Esophagus (tissue), 2 donors: Measurements from ENCODE around the gene LRPAP1. TPM values are rescaled to one million over a fixed set of nuclear protein-coding genes. Genes with fewer than 3 reads are reported as not detected.

Experiments
- H3K27ac ChIP-seq, 2 donors: one replicate each; pipeline ENCODE4 v1.5.1; 2013; ENCODE audit warnings: low read depth in 2 of 2, mild to moderate bottlenecking in 2 of 2, inconsistent platforms in 1 of 2, low read length in 1 of 2, moderate library complexity in 1 of 2
- H3K27me3 ChIP-seq, 2 donors: one replicate each; pipeline ENCODE4 v1.6.1; 2013; ENCODE audit warnings: low read length in 2 of 2, control low read depth in 1 of 2, mild to moderate bottlenecking in 1 of 2; ENCODE audit not compliant: insufficient read depth in 2 of 2, control insufficient read depth in 1 of 2
- H3K36me3 ChIP-seq, 2 donors: one replicate each; pipeline ENCODE4 v1.6.1; 2013; ENCODE audit warnings: low read length in 1 of 2; ENCODE audit not compliant: control insufficient read depth in 2 of 2, insufficient read depth in 2 of 2
- H3K4me1 ChIP-seq, 2 donors: one replicate each; pipeline ENCODE4 v1.6.1; 2013; ENCODE audit warnings: low read length in 1 of 2; ENCODE audit not compliant: control insufficient read depth in 2 of 2, insufficient read depth in 2 of 2
- H3K4me3 ChIP-seq, 2 donors: one replicate each; pipeline ENCODE4 v1.5.1; 2013; ENCODE audit warnings: low read length in 2 of 2, mild to moderate bottlenecking in 2 of 2, low read depth in 1 of 2, moderate library complexity in 1 of 2
- H3K9me3 ChIP-seq, 2 donors: one replicate each; pipeline ENCODE4 v1.6.1; 2013; ENCODE audit warnings: mild to moderate bottlenecking in 2 of 2, low read depth in 1 of 2, low read length in 1 of 2, moderate library complexity in 1 of 2; ENCODE audit not compliant: control insufficient read depth in 2 of 2, insufficient read depth in 1 of 2
- WGBS, 2 donors: extraction: QIAGEN DNeasy Blood & Tissue Kit; methylation state at CpG; one replicate each; pipeline ENCODE4 v1.1.7; 2013; 5-methylcytosine and 5-hydroxymethylcytosine counted together
- polyA plus RNA-seq, 2 donors: library from polyadenylated mRNA; stranded (reverse); fragments of 200-250 nt; gene quantifications; one replicate each; pipeline ENCODE4 v1.2.3, GENCODE V29; 2013
- donor health status: healthy with polysubstance abuse.
- donor health status: Bipolar disorder and iron deficiency.

LRPAP1 gene
- polyA plus RNA-seq, 2 donors, result 18.0 to 87.0 TPM

GRCh38 chr4:3510481-3510880 is 21.7 kb downstream of the LRPAP1 start:
- H3K4me3 ChIP-seq, result no peak overlapping the region
- peaks cover 14 to 63% of the 10 kb centered on the region in 2 donors for H3K36me3 ChIP-seq
- H3K27ac ChIP-seq, result no peak overlapping the region
- no peaks in the 10 kb centered on the region for H3K27me3 ChIP-seq
- no peaks in the 10 kb centered on the region for H3K9me3 ChIP-seq
- 93 to 96% methylated on average over 16 of the region's 16 CpGs for WGBS, 2 donors
- no peaks in the 10 kb centered on the region for H3K4me1 ChIP-seq

DNA sequence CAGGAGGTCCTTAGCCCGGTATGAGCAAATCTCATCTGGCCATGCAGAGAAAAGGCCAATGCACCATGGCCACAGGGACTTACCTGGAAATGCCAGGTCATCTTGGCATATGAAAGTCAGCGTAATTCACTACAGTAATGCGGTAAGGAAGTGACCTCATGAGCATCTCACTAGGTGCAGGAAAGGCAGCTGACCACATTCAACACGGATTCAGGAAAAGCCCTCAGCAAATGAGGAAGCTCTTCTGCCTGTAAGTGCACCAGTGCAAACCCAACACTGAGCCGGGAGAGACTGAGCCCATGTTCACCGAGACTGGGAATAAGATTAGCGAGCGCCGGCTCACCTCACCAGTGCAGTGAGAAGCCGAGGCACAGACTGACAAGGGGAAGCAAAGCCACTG is 23.7 kb downstream of the LRPAP1 start:
- no peaks in the 10 kb centered on the region for H3K4me1 ChIP-seq
- WGBS, 2 donors, result 83 to 87% methylated on average over 10 of the region's 10 CpGs
- peaks cover 9 to 52% of the 10 kb centered on the region in 2 donors for H3K36me3 ChIP-seq
- no peak overlapping the region for H3K27ac ChIP-seq
- no peaks in the 10 kb centered on the region for H3K27me3 ChIP-seq
- H3K9me3 ChIP-seq, result no peaks in the 10 kb centered on the region
- H3K4me3 ChIP-seq, result no peak overlapping the region

GRCh38 chr4:3505231-3505630 is 27.0 kb downstream of the LRPAP1 start:
- no peaks in the 10 kb centered on the region for H3K4me1 ChIP-seq

GRCh38 chr4:3502941-3503936 is 29.0 kb downstream of the LRPAP1 start:
- Histone ChIP-seq H3K27me3 (no peaks in the 10 kb centered on the region), H3K4me3 (no peak overlapping the region), H3K9me3 (no peaks in the 10 kb centered on the region), H3K4me1 (no peaks in the 10 kb centered on the region), H3K36me3 (peaks cover 3 to 34% of the 10 kb centered on the region in 2 donors), H3K27ac (no peak overlapping the region)
- 83 to 86% methylated on average over 39 of the region's 39 CpGs for WGBS, 2 donors

More at GRCh38 chr4:3505231-3505630, 27.0 kb downstream of the LRPAP1 start:
- no peak overlapping the region for H3K4me3 ChIP-seq
- H3K27ac ChIP-seq, result no peak overlapping the region
- H3K27me3 ChIP-seq, result no peaks in the 10 kb centered on the region
- WGBS, 2 donors, result 91 to 97% methylated on average over 16 of the region's 16 CpGs
- no peaks in the 10 kb centered on the region for H3K9me3 ChIP-seq
- H3K36me3 ChIP-seq, result peaks cover 2 to 44% of the 10 kb centered on the region in 2 donors

GRCh38 chr4:3501825-3502425 is 30.3 kb downstream of the LRPAP1 start:
- Histone ChIP-seq H3K36me3 (peaks cover 3 to 33% of the 10 kb centered on the region in 2 donors), H3K27me3 (no peaks in the 10 kb centered on the region), H3K4me1 (no peaks in the 10 kb centered on the region), H3K4me3 (no peak overlapping the region), H3K9me3 (no peaks in the 10 kb centered on the region), H3K27ac (no peak overlapping the region)
- 86 to 87% methylated on average over 19 of the region's 19 CpGs for WGBS, 2 donors

DNA sequence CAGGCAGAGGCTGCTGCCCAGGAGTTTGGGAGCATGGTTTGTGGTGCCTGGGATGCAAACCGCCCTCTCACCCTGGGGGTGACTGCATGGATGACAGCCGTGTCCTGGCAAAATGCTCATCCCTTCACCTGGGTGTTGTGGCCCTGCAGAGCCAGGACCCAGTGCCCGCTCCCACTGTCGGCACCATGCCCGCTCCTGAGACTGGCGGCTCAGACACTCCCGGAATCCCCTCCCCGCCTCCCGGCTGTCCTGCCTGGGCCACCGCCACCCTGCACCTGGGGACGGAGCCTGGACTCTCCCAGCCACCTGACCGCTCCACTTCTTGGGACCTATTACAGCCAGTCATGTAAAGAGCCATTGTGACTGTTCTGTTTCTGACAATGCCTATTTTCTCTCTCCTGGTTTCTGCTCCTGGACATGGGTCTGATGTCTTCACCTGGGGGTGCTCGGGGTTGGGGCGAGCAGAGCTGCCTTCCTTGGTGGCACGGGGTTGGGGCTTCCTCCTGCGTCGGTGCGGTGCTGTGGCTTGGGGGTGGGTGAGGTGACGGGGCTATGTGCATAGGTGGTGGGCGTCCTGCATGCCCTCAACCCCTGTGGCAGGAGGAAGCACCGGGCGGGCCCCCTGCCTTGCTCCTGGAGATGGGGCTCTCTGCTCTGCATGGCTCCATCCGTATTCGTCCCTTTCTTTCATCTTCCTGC is 30.9 kb downstream of the LRPAP1 start:
- Histone ChIP-seq H3K27me3 (no peaks in the 10 kb centered on the region), H3K4me3 (no peak overlapping the region), H3K36me3 (peaks cover 3 to 33% of the 10 kb centered on the region in 2 donors), H3K9me3 (no peaks in the 10 kb centered on the region), H3K27ac (no peak overlapping the region), H3K4me1 (no peaks in the 10 kb centered on the region)
- WGBS, 2 donors, result 85 to 91% methylated on average over 23 to 24 of the region's 24 CpGs

- no peak overlapping the region for H3K27ac ChIP-seq
Measured at GRCh38 chr4:3500634-3501101, 31.6 kb downstream of the LRPAP1 start.

GRCh38 chr4:3500111-3500510 is 32.1 kb downstream of the LRPAP1 start:
- H3K27me3 ChIP-seq, result no peaks in the 10 kb centered on the region
- H3K9me3 ChIP-seq, result no peaks in the 10 kb centered on the region
- H3K4me3 ChIP-seq, result no peak overlapping the region
- no peak overlapping the region for H3K27ac ChIP-seq
- no peaks in the 10 kb centered on the region for H3K4me1 ChIP-seq
- H3K36me3 ChIP-seq, result peaks cover 3 to 28% of the 10 kb centered on the region in 2 donors
- WGBS, 2 donors, result 96% methylated on average over 17 of the region's 17 CpGs

More at GRCh38 chr4:3500634-3501101, 31.6 kb downstream of the LRPAP1 start:
- Histone ChIP-seq H3K4me1 (no peaks in the 10 kb centered on the region), H3K36me3 (peaks cover 3 to 32% of the 10 kb centered on the region in 2 donors), H3K4me3 (no peak overlapping the region), H3K9me3 (no peaks in the 10 kb centered on the region), H3K27me3 (no peaks in the 10 kb centered on the region)
- WGBS, 2 donors, result 87 to 88% methylated on average over 29 of the region's 29 CpGs

DNA sequence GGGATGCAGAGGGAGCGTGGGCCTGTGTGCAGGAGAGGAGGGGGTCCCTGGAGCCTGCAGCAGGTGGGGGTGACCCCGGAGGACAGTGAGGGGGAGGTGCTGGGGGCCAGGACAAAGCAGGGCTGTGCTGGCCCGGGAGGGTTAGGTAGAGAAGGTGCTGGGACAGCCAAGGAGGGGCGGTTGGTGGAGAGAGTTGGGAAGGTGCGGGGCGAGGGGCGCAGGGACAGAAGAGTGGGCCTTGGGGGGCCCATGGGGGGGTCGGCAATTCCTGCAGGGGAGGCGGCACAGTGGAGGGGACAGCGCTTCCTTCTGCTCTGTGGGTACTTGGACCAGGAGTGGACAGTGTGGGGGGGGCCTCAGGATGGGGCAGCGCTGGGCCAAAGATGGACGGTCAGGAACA is 32.5 kb downstream of the LRPAP1 start:
- 91 to 93% methylated on average over 12 of the region's 12 CpGs for WGBS, 2 donors
- Histone ChIP-seq H3K27ac (no peak overlapping the region), H3K9me3 (no peaks in the 10 kb centered on the region), H3K27me3 (no peaks in the 10 kb centered on the region), H3K4me1 (no peaks in the 10 kb centered on the region), H3K4me3 (no peak overlapping the region), H3K36me3 (peaks cover 3 to 26% of the 10 kb centered on the region in 2 donors)
